DMS 273 (cell line): ENCODE measurements around the gene CHAC1.
A peak's percentile ranks its signal among the peaks of the same experiment; 100 is the strongest.

Experiments
- DNase-seq: peaks from one replicate; lab custom pipeline; 2025; ENCODE audit not compliant: unreplicated experiment; lab: John Stamatoyannopoulos, UW

Gene CHAC1

GRCh38 chr15:40923551-40923950, 29.7 kb upstream of the CHAC1 start:
- DNase-seq, result no peak

- no peak for DNase-seq
Observed at GRCh38 chr15:40925495-40925862, 27.8 kb upstream of the CHAC1 start.

- DNase-seq, result no peak
Observed at GRCh38 chr15:40925863-40926658, 27.2 kb upstream of the CHAC1 start.

- no peak for DNase-seq
Observed at GRCh38 chr15:40926659-40927494, 26.4 kb upstream of the CHAC1 start.

- DNase-seq, result peak; percentile 82
Observed at GRCh38 chr15:40927495-40927872, 25.8 kb upstream of the CHAC1 start.

GRCh38 chr15:40927873-40928806, 25.1 kb upstream of the CHAC1 start:
- peak; percentile 82 for DNase-seq

GRCh38 chr15:40928821-40929659, 24.2 kb upstream of the CHAC1 start, which contains the start of gene DLL4:
Gene DLL4 (plus strand): TSS chr15:40929340. CDS start chr15:40929669, 329 bp downstream.
- peak; percentile 88 for DNase-seq

- peak; percentile 62 for DNase-seq
Observed at GRCh38 chr15:40929660-40930429, 23.4 kb upstream of the CHAC1 start.

GRCh38 chr15:40930430-40931299, 22.6 kb upstream of the CHAC1 start:
- peak; percentile 67 for DNase-seq

- DNase-seq, result no peak
Observed at GRCh38 chr15:40931300-40932142, 21.8 kb upstream of the CHAC1 start.

- DNase-seq, result peak; percentile 30
Observed at GRCh38 chr15:40932156-40932555, 21.1 kb upstream of the CHAC1 start.

GRCh38 chr15:40932649-40933516, 20.4 kb upstream of the CHAC1 start:
- no peak for DNase-seq

- no peak for DNase-seq
Observed at GRCh38 chr15:40933517-40933902, 19.8 kb upstream of the CHAC1 start.

GRCh38 chr15:40934457-40934856, 18.8 kb upstream of the CHAC1 start:
- DNase-seq, result no peak

- DNase-seq, result no peak
Observed at GRCh38 chr15:40936234-40936708, 17.0 kb upstream of the CHAC1 start.
